GM04504 (cell line): ENCODE measurements around the gene OR5D14.

ENCODE experiments used
- DNase-seq: peaks from one replicate; pipeline ENCODE4 v3.0.0-alpha.2; 2012; ENCODE audit warnings: low read depth

OR5D14 gene

DNA sequence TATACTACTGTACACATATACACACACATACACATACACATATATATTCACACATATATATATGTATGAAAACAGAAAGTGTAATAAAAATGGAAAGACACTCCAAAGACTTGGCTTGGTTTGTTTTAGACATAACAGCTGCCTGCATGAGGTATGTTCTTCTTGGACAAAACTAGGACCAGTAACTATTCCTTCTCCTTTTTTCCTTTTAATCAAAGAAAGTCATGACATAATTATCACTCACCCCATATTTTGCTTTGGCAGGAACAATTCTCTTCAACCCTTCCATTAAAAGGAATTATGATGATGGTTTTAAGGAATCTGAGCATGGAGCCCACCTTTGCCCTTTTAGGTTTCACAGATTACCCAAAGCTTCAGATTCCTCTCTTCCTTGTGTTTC, at the start of gene OR5D14:
Gene OR5D14, plus strand, starts transcription at position 301 of the 400 bp plus-strand sequence. Its CDS starts 0 bp downstream, at position 301.
- DNase-seq: no peak

DNA sequence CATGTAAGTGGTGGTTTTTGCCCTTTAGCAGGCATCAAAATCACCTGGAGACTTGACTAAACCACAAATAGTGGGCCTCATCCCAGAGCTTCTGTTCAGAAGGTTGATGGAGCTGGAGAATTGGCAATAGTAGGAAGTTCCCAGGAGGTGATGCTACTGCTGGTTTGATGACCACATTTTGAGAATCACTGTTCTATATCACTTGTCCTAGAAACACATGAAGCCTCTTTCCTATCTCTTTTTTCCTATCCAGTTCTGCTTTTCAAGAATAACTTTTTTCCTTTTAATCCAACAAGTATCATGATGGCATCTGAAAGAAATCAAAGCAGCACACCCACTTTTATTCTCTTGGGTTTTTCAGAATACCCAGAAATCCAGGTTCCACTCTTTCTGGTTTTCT, 22.2 kb upstream of the OR5D14 start, which contains the start of gene OR5D13:
Gene OR5D13, plus strand, starts transcription at position 301 of the 400 bp plus-strand sequence. Its CDS starts 0 bp downstream, at position 301.
- no peak for DNase-seq

DNA sequence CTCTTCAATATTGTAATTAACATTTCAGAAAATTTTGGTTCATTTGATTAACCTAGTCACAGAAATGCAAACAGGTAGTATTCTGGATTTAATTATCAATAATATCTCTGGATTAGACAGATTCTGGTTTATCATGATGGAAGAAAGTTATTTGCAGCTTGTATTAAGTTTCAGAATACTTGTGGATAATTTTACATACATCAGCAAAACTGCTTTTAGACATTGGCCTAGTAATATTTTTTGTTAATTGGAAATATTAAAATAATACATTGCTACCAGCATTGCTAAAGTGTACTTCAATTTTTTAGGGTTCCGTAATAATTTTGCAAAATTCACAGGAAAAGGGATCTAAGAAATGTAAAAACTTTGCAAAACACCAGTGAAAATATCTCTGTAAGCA, 3.8 kb upstream of the OR5D14 start:
- DNase-seq: no peak

DNA sequence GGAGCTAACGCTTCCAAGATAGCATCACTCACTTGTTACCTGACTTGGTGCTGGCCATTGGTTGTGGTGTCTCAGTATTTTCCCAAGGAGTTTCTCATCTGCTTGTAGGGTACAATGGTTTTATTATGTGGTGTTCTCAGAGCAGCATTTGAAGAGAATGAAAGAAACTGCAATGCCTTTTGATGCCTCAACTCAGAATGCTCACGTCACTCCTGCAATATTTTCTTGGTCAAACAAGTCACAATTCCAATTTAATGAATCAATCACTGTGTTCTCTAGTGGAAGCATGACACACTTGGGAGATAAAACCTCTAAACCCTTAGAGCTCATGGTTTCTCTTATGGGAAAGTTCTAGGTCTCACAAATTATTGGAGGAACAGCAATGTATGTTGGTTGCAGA, 2.0 kb upstream of the OR5D14 start:
- no peak for DNase-seq

DNA sequence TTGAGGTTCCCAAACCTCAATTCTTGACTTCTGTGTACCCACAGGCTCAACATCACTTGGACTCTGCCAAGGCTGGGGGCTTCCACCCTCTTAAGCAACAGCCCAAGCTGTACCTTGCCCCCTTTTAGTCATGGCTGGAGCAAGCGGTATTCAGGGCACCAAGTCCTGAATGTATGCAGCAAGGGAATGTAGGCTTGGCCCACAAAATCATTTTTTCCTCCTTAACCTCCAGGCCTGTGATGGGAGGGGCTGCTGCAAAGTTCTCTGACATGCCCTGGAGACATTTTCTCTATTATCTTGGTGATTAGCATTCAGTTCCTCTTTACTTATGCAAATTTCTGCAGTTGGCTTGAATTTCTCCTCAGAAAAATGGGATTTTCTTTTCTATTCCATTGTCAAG, 10.9 kb downstream of the OR5D14 start:
- DNase-seq: no peak

DNA sequence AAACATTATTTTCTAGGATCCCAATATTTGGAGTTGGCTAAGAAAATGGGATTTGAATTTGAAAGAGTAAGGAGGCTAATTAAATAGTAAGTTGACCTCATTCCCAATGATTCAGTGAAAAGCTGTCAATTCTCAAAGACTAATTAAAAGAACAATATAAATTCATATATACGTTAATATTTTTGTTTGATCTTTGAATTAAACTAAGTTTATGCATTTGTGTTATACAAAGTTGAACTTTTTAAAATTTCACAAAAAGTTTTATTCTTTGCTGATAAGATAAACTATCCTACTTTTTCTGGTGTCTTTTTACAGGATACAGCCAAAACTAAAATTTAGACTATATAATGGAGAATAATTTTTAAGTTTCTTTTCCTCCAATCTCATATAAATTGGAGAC, 15.7 kb downstream of the OR5D14 start, which contains the start of gene OR5L1:
Gene OR5L1, plus strand, starts transcription at position 301 of the 400 bp plus-strand sequence. CDS start 100 bp downstream, outside the sequence.
- no peak for DNase-seq

DNA sequence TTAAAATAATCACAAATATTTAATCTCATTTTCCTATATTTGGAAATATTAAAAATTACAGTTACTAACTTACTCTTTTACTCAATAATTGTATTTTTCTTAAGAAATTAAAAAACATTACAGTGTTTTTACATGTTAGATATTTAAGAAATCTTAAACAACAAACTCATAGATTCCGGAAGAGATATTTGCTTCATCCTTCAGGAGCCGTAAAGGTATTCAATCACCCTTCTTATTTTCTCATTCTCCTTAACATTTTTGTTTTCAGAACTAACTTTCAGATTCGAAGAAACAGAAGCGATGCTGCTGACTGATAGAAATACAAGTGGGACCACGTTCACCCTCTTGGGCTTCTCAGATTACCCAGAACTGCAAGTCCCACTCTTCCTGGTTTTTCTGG, 24.0 kb downstream of the OR5D14 start, which contains the start of gene OR5D18:
Gene OR5D18, plus strand, starts transcription at position 301 of the 400 bp plus-strand sequence. Its CDS starts 0 bp downstream, at position 301.
- DNase-seq: no peak

DNA sequence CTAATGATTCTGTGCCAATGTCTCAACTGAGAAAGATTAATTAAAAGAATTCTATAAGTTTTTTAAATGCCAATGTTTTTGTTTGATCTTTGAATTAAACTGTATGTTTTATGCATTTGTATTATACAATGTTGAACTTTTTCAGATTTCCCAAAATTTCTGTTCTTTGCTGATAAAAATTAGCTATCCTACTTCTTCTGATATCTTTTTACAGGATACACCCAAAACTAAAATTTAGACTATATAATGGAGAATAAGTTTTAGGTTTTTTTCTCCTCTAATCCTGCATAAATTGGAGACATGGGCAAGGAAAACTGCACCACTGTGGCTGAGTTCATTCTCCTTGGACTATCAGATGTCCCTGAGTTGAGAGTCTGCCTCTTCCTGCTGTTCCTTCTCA, 31.6 kb downstream of the OR5D14 start, which contains the start of gene OR5L2:
Gene OR5L2, plus strand, starts transcription at position 301 of the 400 bp plus-strand sequence. Its CDS starts 0 bp downstream, at position 301.
- DNase-seq: no peak

DNA sequence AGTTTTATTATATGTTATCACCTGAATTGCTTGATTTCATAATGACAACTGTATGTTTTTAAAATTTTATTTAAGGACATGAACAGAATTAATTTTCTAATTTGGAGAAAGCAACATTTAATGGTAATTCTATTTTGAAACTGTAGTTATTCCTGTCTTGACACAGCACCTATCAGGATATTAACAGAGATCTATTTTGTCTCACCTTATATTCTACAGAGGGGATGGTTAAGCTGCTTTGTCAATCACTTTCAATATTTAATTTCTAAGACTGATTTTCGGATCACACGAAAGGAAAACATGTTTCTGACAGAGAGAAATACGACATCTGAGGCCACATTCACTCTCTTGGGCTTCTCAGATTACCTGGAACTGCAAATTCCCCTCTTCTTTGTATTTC, 43.1 kb downstream of the OR5D14 start, which contains the start of gene OR5D16:
Gene OR5D16, plus strand, starts transcription at position 301 of the 400 bp plus-strand sequence. Its CDS starts 0 bp downstream, at position 301.
- no peak for DNase-seq
